ENCODE data around the gene OR2L8.

The OR2L8 gene

DNA sequence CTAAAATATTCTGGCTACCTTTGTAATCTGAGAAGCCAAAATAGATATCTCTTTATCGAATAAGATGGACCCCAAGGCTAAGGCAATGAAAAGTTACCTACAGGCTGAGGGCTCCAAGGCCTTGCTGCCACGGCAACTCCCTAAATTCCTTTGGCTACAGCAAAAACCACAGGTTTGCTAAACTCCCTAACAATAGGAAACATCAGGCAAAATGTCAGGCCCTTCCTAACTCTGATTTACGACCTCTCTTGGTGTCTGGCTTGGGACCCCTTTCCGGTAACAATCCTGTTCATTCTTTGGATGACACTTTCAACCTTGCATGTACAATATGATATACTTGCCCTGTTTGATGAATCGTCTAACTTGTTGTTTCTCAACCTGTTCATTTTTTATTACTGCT, 39.9 kb upstream of the OR2L8 start:
- H3K4me3 ChIP-seq (ENCODE audit: low read depth, low read length): no peak overlapping the region
- H3K27ac ChIP-seq: no peak overlapping the region
- no peaks in the 10 kb centered on the region for H3K36me3 ChIP-seq
- TF ChIP-seq, protein P1, sequence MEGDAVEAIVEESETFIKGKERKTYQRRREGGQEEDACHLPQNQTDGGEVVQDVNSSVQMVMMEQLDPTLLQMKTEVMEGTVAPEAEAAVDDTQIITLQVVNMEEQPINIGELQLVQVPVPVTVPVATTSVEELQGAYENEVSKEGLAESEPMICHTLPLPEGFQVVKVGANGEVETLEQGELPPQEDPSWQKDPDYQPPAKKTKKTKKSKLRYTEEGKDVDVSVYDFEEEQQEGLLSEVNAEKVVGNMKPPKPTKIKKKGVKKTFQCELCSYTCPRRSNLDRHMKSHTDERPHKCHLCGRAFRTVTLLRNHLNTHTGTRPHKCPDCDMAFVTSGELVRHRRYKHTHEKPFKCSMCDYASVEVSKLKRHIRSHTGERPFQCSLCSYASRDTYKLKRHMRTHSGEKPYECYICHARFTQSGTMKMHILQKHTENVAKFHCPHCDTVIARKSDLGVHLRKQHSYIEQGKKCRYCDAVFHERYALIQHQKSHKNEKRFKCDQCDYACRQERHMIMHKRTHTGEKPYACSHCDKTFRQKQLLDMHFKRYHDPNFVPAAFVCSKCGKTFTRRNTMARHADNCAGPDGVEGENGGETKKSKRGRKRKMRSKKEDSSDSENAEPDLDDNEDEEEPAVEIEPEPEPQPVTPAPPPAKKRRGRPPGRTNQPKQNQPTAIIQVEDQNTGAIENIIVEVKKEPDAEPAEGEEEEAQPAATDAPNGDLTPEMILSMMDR (IDR thresholded peaks at IDR 0.05; ENCODE audit: low read depth, low read length): no peak
- peaks cover 3% of the 10 kb centered on the region for H3K9me3 ChIP-seq (ENCODE audit: severe bottlenecking)
- DNase-seq: no peak
- peaks cover 8% of the 10 kb centered on the region for H3K27me3 ChIP-seq (ENCODE audit: insufficient read depth, low read depth, severe bottlenecking)

DNA sequence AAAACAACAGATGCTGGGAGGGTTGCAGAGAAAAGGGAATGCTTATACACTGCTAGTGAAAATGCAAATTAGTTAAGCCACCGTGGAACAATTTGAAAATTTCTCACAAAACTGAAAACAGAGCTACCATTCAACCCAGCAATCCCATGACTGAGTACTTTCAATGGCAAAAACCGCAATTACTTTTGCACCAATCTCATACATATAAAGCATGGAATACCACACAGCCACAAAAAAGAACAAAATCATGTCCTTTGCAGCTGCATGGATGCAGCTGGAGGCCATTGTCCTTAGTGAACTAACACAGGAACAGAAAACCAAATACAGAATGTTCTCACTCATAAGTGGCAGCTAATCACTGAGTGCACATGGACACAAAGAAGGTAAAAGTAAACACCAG, 34.9 kb upstream of the OR2L8 start:
- Histone ChIP-seq H3K27ac (no peak overlapping the region), H3K27me3 (ENCODE audit: insufficient read depth, low read depth, severe bottlenecking) (peaks cover 14% of the 10 kb centered on the region), H3K9me3 (ENCODE audit: severe bottlenecking) (no peaks in the 10 kb centered on the region), H3K36me3 (no peaks in the 10 kb centered on the region), H3K4me3 (ENCODE audit: low read depth, low read length) (no peak overlapping the region)
- TF ChIP-seq, protein P1 (IDR thresholded peaks at IDR 0.05; ENCODE audit: low read depth, low read length): no peak
- no peak for DNase-seq

DNA sequence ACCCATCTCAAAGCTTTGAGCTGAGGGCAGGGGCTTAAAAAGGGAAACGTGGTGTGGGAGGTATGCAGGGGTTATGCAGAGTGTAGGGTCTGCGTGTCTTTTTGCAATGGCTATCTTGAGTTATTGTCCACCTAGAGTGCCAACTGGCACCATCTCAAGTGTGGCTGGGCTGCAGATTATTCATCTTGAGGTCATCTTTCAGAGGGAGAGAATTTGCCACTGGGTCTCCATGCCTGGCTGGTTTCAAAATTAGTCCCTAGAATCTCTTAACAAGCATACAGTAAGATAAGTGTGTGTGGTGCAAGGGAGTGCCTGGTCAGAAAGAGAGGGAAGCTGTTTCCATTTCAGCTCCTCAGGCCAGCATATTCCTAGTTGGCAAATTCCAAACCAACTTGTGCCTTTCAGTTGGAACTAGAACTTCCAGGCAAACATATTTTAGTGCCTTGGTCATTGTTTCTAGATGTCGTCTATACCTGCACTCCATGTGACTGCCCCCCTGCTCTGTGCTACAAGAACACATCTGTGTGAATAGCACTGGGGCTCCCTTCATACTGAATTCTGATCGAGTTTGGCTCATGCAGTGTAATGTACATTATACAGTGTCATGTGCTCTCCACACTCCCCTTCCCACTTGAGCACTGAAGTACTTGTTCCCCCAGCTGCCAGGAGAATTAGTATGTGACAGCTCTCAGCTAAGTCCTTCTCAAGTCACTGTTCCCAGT, 33.6 kb upstream of the OR2L8 start:
- Histone ChIP-seq H3K27me3 (ENCODE audit: insufficient read depth, low read depth, severe bottlenecking) (peaks cover 18% of the 10 kb centered on the region), H3K9me3 (ENCODE audit: severe bottlenecking) (no peaks in the 10 kb centered on the region), H3K4me3 (ENCODE audit: low read depth, low read length) (no peak overlapping the region), H3K27ac (no peak overlapping the region), H3K36me3 (no peaks in the 10 kb centered on the region)
- TF ChIP-seq, protein P1 (IDR thresholded peaks at IDR 0.05; ENCODE audit: low read depth, low read length): no peak
- DNase-seq: no peak

DNA sequence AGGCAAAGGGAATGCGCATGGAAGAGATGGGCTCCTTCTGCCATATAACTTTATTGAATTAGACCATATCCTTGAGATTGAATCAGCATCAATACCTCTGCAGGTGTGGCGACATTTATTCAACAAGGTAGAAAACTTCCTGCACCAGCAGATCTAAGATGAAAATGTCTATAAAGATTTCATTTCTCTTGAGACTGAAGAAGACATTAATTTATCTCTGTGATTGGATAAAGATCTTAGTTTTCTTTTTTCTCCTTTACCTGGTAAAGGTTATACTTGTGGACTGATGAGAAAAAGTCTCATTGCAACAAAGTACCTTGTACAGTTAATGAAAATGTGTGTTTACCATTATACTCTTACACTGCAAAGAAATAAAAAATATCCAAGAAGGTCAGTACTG, 28.7 kb upstream of the OR2L8 start, which contains the start of gene OR2T8:
OR2T8 (plus strand) TSS at position 301 of the 400 bp plus-strand sequence. CDS start 766 bp downstream, outside the sequence.
- no peak for DNase-seq
- Histone ChIP-seq H3K27ac (no peak within 1 kb of the TSS), H3K27me3 (ENCODE audit: insufficient read depth, low read depth, severe bottlenecking) (peaks cover 37% of the 10 kb centered on the region), H3K4me3 (ENCODE audit: low read depth, low read length) (no peak within 1 kb of the TSS), H3K36me3 (no peaks in the 10 kb centered on the region), H3K9me3 (ENCODE audit: severe bottlenecking) (no peaks in the 10 kb centered on the region)
- TF ChIP-seq, protein P1 (IDR thresholded peaks at IDR 0.05; ENCODE audit: low read depth, low read length): no peak

DNA sequence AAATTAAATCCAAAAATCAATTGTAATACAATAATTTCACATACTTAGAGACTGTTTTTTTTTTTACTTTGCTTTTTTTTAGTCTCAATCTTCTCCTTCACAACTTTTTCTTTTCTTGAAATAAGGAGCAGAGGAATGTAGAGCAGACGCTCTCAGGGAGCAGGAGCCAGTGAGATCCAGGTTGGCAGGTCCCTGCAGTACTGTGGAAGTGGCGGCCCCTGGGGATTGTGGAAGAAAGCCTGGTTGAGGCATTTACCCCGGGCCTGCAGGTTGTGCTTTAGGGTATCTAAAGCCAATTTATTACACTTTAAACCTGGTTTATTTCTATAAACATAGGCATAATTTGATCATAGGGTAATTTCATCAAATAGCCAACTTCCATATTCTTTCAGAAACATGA, 24.7 kb upstream of the OR2L8 start:
- Histone ChIP-seq H3K4me3 (ENCODE audit: low read depth, low read length) (no peak overlapping the region), H3K27ac (no peak overlapping the region), H3K9me3 (ENCODE audit: severe bottlenecking) (no peaks in the 10 kb centered on the region), H3K27me3 (ENCODE audit: insufficient read depth, low read depth, severe bottlenecking) (peaks cover 54% of the 10 kb centered on the region), H3K36me3 (no peaks in the 10 kb centered on the region)
- no peak for DNase-seq
- TF ChIP-seq, protein P1 (IDR thresholded peaks at IDR 0.05; ENCODE audit: low read depth, low read length): no peak

DNA sequence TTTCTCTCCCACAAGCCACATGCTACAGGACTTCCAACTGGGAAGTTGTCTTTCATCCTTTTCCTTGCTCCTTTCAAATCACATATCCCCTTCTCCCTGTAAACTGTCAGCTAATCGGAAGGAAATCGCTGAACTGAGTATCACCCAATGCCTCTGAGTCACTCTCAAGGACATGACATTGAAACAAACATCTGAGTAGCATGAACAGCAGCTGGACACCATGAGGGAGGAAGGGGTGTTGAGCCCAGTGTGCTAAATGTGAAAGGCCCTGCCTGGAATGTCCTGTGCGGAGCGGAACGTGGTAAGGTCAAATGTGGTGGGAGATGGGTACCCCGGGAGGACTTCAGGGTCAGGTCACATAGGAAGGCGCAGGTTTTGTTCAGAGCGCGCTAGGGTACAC, 23.8 kb upstream of the OR2L8 start, which contains the start of gene OR2AJ1:
OR2AJ1 (plus strand) TSS at position 22 of the 400 bp plus-strand sequence. CDS start 8,880 bp downstream, outside the sequence.
- Histone ChIP-seq H3K27me3 (ENCODE audit: insufficient read depth, low read depth, severe bottlenecking) (peaks cover 55% of the 10 kb centered on the region), H3K9me3 (ENCODE audit: severe bottlenecking) (no peaks in the 10 kb centered on the region), H3K27ac (no peak within 1 kb of the TSS), H3K36me3 (no peaks in the 10 kb centered on the region), H3K4me3 (ENCODE audit: low read depth, low read length) (no peak within 1 kb of the TSS)
- DNase-seq: no peak
- TF ChIP-seq, protein P1 (IDR thresholded peaks at IDR 0.05; ENCODE audit: low read depth, low read length): no peak
